ENCODE results near the gene MIS12.

MIS12 gene

DNA sequence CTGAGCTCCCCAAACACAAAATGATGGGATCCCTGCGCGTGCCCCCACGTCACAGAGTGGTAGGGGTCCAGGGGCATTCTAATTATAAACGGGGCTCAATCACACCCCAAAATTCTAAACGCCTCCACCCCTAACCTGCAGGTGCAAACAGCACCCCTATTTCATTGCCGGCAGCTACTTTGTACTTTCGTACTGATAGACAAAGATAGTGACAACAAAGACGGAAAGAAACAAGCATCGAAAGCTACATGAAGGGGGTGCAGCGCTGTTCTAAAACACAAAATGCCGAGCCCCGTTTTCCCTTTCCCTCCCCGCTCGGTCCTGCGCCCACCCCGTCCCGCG, 13.9 kb downstream of the MIS12 start:
- DNase-seq = no peak

DNA sequence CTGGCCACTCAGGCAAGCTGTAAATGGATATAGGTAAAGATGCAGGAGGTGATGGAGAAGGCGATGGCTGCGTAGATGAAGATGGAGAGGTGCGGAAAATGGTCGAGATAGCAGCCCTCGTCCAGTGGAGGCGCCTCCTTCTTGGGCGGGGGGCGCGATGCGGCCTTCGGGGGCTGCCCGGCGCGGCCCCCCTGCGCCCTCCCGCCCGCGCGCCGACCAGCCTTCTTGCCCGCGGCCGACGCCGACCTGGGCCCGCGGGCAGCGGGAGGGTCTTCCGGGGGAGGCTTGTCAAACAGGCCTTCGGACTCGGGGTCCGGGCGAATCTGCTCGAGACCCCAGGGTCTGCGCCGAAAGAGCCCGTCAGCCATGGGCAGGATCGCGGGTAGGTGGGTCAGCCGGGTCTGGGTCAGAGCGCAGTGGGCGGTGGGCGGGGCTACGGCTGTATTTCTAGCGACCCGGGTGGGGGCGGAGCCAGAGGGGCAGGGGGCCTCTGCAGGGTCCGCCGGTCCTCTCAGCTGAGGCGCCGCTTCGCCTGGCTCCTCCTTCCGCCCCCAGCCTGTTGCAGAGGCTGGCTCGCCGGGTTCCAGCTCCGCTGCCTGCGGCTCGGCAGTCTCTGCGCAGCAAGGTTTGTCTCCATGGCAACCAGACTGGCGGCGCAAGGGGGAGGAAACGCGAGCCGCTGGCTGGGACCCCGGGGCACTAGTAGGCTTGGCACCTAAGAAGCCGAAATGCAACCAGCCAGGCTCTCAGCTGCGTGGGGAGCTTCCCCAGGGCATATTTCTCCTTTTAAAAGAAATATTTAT, 14.4 kb downstream of the MIS12 start:
- peak; percentile 50 to 52 for DNase-seq

DNA sequence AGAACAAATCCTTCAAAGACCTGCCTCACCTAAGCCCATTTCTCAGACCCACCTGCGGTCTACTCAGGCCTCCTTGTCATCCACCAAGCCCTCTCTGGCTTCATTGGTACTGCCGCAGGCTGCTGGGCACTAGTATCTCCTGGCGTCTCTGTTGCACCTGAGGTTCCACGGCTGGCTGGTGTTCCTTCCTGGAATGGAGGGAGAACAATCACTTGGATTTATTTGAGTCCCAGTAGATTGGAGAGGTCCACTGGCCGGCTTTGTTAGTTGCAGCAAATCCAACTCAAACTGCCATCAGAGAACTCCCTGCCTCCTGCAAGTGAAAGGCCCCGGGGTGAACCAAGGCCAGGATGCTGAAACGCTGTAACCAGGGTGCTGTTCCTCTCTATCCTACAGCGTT, 15.3 kb downstream of the MIS12 start:
- DNase-seq = no peak

DNA sequence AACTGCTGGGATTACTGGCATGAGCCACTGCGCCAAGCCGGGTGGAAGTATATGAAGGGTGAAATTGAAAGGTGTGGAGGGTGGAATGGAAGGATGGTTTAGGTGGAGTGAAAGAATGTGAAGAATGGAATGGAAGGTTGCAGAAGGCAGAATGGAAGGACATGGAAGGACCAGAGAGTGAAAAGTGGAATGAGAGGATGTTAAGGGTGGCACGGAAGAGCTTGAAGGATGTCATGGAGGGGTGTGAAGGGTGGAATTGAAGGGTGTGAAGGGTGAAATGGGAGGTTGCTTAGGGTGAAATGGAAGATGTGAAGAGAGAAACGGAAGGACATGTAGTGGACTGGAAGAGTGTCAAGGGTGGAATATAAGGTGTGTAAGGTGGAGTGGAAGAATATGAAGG, 16.2 kb downstream of the MIS12 start:
- DNase-seq = no peak

DNA sequence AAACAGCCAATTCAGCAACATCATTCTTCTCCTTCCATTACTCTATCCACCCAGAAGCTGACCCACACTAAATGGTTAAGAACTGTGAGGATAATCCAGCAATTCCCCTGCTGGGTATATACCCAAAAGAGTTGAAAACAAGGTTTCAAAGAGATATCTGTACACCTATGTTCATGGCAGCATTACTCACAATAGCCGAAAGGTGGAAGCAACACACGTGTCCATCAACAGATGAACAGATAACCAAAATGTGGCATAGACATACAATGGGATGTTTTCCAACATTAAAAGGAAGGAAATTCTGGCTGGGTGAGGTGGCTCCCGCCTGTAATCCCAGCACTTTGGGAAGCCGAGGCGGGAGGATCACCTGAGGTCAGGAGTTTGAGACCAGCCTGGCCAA, 19.9 kb downstream of the MIS12 start:
- DNase-seq = no peak

DNA sequence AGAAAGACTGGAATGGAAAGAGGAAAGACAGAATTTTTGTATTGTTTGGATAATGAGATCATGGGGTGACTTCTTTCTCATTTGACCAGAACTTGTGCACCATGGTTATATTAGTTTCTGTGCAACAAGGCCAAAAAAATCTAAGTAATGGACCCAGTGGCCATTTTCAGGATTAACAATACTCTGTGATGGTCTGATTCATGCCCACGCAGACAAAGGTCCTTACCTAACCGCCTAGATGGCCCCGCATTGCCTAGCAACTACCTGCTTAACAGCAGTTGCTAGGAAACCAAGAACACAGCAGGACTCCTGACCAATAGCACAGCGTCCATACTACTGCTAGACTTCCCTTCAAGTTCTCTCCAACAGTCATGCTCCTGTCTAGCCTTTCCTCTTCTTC, 22.4 kb downstream of the MIS12 start:
- DNase-seq = no peak

DNA sequence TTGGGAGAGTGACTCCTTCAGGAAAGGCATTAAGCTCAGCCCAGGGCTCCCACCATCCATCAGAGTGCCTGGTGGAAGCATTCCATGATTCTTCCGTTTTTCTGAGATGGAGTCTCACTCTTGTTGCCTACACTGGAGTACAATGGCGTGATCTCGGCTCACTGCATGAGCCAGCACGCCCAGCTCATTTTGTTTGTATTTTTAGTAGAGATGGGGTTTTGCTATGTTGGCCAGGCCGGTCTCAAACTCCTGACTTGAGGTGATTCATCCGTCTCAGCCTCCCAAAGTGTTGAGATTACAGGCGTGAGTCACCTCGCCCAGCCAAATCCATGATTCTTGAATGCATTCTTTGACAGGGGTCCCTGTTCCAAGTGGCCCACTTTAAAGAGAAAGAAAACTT, 23.1 kb downstream of the MIS12 start:
- no peak for DNase-seq

DNA sequence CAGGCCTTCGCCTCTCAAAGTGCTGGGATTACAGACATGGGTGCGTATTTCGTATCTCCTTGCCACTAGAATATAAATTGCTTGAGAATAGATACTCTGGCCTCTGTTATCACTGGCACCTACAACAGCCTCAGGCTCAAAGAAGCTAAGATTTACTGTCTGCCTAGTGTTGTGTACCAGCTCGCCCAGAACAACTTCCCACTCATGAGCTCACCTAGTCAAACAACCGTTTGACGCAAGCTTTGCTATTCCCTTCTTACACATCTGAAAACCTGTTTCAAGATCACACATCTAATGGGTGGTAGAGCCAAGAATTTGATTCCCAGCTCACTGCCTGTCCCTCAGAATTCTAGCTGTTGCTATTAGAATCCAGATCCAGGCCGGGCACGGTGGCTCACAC, 24.4 kb downstream of the MIS12 start:
- DNase-seq = no peak

DNA sequence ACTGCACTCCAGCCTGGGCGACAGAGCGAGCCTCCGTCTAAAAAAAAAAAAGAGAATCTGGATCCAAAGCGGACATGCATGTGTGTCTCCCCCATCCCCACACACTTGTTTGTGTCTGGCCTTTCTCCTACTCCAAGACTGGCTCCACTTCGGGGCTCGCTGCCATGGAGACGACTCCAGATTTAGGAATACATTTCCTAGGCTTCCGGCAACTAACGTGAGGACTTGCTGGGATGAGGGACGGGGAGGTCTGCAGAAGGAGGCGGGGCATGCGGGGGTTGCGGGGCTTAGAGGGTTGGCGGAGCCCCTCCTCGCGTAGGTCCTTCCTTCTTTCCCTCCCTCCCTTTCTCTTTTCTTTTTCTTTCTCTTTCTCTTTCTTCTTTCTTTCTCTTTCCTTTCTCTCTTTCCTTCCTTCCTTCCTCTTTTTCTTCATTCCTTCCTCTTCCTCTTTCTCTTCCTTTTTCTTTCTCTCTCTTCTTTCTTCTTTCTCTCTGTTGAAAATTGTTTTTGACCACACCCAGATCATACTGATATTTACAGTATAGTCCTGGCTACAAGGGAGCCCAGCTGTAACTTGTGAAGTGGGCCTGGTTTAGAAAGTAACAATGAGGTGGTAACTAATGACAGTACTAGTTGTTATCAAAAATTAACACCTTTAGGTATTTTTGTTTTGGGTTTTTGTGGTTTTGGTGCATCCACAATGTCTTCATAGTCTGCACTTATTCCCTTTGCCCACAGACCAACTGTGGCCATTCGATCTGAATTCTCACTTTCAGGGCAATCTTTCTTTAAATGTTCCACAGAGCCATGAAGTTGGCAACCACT, 25.2 kb downstream of the MIS12 start:
- DNase-seq = no peak

DNA sequence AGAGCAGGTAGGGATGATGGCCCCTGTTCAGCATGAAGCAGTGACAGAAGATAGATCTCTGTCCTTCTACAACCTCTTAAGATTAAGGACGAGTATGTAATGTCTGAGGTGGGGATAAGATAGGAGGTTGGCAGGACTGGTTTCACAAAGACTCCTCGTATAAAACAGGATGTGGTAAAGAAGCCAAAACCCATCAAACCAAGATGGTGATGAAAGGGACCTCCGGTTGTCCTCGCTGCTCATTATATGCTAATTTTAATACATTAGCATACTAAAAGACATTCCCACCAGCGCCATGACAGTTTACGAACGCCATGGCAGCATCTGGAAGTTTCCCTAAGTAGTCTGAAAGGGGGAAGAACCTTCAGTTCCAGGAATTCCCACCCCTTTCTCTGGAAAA, 27.3 kb downstream of the MIS12 start:
- DNase-seq = no peak

DNA sequence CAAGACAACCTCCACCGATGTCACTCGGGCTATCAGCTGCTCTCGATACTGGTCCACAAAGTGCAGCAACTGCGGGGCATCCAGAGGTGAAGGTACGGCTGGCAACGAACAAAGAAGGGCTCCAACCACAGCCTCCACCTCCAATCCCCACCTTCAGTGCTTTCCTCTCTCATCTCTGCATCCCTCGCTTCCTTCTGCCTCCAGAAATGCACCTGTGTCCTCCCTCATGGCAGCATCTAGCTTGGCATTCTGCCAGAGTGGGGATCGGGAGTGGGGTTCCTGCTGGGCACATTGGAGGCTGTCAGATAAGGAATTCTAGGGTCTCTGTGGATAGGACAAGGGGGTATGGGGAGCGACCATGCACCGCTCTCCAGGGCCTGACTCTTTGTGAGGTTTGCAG, 28.6 kb downstream of the MIS12 start:
- DNase-seq = no peak

DNA sequence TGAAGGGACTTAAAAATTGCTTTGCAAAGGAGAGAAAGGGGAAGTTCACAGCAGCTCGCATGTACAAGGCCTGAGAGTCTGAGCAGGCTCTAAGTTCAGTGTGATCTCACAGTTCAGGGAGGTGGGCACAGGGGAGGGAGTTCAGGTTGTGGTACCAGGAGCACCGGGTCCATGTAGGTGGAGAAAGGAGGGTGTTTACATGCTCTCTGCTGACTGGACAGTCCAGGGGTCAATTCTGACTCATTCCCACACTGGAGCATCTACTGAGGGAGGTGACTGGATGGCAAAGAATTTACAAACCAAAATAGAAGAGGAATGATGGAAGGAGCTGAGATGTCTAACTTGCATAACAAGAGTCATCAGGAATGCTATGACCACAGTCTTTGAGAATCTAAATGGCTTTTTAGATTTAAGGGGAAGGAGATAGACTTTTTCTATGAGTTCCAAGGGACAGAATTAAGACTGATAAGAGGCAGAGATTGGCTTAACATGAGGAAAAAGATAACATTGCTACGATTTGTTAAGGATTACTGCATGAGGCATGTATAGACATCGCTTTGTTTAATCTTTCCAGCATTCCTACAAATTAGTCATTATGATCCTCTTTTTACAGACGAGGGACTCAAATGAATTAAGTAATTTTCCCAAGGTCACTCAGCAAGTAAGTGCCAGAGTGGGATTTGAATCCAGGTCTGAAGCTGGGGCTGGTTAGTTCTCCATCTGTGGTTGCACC, 29.9 kb downstream of the MIS12 start:
- DNase-seq = no peak

DNA sequence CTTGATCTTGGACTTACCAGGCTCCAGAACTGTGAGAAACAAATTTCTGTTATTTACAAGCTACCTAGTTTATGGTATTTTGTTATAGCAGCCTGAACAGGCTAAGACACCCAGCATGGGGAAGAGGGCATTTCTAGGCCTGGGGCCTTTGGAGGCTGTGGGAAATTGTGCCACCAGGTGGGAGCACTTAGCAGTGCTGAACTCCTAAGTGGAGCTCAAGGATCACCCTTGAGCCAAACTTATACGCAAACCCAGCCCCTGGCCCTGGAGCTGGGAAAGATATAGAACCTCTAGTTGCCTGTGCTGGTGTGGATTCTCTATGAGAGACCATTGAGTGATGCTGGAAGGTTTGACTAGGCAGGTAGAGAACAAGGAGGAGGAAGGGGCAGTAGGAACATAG, 36.1 kb downstream of the MIS12 start:
- DNase-seq = no peak

DNA sequence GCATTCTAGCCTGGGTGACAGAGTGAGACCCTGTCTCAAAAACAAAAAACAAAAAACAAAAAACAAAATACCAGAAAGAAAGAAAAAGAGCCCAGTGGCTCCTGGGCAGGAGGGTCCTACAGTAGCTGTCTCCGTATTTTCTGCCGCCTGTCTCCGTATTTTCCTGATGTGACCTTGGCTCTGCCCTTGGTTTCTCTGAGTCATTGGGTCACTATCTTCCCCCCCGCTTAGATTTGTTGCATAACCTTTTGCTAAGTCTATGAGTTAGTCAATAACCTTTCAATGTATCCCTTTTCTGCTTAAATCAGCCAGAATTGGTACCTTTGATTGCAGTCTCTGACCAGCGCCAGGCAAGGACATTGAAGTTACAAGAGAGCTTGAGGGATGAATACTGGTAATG, 36.9 kb downstream of the MIS12 start:
- DNase-seq = no peak

DNA sequence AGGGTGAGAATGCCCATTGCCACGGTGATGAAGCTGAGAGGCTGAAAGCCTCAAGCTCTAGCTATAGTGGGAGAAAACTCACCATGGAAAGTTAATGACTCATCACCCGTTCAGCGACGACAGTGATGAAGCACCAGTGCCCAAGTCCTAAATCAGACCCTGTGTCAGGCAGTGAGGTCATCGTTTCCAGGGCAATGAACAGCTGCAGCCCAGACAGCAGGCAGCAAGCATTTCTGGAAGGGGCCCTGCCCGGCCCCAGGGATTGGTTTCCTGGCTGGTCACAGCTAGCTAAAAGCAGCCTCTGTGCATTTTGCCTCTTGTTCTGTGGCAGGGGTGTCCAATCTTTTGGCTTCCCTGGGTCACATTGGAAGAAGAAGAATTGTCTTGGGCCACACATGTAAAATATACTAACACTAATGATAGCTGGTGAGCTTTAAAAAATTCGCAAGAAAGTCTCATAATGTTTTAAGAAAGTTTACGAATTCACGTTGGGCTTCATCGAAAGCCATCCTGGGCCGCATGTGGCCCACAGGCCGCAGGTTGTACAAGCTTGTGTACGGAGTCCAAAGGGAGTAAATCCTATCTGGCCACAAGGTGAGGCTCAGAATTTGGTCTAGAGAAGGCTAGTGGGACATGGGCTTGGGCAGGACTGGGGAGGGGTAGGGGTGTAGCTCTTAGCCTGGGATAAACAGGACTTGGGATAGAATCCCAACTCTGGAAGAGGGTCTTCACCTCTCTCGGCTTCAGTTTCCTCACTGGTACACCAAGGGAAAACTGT, 40.6 kb downstream of the MIS12 start:
- DNase-seq = peak; percentile 35 to 45

DNA sequence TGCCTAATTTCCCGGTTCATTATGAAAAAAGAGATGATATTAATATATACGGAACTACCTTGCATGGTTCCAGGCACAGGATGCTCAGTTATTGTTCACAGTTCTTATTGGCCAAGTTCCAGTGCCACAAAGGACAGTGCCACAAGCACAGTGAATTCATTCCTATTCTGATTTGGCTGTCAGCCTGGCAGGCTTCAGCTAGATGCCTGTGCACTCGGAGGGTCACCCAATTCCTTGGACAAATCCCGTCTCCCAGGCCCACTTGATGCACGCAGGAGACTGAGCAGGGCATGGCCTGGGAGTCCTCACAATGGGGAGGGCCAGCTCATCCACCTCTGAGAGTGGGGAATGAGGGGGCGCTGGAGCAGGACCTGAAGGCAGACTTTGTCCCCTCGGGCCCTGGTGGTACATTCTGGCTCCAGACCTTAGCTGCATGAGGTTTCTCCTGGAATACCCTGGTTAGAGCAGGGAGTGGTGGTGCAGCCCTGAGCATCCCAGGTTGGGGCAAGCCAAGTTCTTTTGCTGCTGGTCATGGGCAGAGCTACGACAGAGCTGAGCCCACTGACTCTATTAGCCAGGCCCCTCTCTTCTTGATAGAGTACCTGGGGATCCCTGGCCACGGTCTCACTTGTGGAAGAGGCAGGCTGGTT, 41.4 kb downstream of the MIS12 start:
- no peak for DNase-seq

DNA sequence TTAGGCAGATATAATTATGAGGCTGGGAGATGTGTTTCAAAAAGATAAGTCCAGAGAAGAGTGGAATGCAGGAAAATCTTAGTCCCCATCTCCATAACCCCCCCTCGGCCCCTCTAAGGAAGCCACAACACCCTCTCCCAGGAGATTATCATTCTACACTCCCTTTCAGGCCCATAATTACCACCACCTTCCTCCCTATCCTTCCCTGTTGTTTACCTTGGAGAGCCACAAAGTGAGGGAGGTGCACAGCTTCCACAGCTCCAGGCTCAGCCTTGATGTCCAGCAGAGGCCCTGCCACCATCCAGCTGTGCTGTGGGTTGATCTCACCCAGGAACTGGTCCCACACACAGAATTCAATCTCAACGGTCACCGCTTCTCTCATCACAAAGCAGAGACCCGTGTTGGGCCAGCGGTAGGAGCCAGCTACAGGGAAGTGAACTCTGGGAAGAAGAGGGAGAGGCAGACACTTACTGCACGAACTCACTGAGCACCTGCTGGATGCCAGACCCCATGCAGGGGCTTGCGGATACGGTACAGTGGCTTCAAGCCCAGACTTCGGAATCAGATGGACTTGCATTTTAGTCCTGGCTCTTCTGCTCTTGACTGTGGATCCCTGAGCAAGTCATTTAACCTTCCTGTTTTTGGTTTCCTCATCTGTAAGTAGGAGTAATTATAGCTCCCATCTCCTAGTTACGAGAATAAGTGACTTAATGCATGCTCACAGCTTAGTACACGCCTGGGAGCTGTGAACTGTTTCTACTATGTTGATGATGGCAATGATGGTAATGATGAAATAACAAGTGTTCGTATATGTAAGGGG, 44.1 kb downstream of the MIS12 start:
- no peak for DNase-seq

DNA sequence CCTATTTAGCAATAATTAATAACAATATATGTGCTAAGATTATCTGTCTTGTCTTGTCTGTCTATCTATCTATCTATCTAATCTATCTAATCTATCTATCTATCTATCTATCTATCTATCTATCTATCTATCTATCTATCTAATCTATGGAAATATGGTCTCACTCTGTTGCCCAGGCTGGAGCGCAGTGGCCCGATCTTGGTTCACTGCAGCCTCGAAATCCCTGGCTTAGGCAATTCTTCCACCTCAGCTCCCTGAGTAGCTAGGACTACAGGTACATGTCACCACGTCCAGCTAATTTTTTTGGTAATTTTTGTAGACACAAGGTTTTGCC, 44.7 kb downstream of the MIS12 start:
- no peak for DNase-seq

DNA sequence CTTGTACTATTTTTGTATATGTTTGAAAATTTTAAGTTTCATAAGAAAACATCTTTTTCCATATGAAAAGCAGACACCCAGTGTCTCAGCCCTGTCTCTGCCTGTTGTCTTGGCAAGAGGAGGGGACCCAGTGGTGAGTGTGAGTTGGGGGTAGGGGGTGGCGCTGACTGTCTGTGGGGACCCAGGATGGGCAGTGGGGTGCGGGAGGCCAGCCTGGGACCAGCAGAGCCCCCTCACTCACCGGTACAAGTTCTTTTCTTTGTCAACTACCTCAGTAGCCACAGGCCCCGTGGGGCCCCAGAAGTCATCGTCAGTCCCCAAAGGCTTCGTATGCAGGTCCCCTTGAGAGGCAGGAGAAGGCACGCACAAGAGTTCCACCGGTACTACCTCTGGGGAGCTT, 46.2 kb downstream of the MIS12 start:
- no peak for DNase-seq

DNA sequence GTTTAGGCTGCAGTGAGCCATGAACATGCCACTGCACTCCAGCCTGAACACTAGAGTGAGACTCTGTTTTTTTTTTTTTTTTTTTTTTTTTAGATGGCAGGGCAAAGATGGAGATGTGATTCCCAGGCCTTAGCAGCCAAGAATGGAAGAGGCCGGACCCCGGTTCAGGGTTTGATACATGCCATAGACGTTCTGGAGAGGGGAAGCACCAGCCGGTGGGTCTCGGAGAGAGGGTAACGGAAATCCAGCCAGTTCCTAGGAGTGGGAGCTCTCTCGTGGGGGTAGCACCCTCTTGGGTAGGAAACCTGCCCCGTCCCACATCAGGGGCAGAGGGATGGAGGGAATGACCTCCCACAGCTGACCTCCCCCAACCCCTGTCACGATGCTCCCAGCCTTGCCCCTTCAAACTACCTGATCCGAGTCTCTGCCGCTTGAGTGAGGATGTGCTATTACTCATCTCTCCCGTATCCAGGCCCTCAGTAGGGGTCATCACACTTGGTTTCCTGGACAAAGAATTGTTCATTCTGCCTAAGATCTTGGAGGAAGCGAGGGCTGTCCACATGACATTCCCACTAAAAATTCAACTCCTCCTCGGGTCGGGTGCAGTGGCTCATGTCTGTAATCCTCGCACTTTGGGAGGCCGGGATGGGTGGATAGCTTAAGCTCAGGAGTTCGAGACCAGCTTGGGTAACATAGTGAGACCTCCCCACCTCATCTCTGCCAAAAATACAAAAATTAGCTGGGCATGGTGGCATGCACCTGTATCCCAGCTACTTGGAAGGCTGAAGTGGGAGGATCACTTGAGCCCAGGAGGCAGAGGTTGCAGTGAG, 47.3 kb downstream of the MIS12 start:
- DNase-seq = no peak

DNA sequence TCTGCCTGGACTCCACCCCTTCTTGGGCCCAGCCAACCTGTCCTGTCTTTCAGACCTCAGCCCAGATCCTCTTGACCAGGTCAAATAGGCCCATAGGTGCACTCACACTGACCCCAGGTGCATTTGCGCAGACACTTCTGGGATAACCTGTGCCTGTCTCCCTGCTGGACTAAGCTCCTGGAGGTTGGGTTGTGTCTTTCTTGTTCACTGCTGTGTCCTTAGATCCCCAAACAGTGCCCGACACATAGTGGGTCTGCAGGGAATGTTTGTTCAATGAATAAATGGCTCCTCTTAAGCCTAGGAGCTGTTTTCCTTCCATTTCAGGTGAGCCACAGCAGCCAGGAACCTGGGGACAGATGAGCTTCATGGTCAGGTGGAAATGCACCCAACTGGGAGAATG, 49.1 kb downstream of the MIS12 start:
- no peak for DNase-seq

All from activated CD4-positive, alpha-beta T cell treated with anti-CD3 and anti-CD28 coated beads, Interleukin-2, amount 50 U/mL, for 4 hours (primary cell).